Breast epithelium (tissue), 4 donors: ENCODE results near the gene KHSRP. TPM values are rescaled to one million over a fixed set of nuclear protein-coding genes. Genes with fewer than 3 reads are reported as not detected.

Experiments
- DNase-seq, 2 donors: peaks; one replicate each; pipeline ENCODE4 v3.0.0-alpha.2; 2019; ENCODE audit warnings: low spot score in 2 of 2
- H3K27ac ChIP-seq, 2 donors: fragments of 200-600 bp; sonication (generic) in 1 of 2; one replicate each; pipeline ENCODE4 v1.5.1; 2016 to 2019; ENCODE audit warnings: mild to moderate bottlenecking in 1 of 2
- H3K27me3 ChIP-seq, 2 donors: fragments of 200-600 bp; sonication (generic) in 1 of 2; one replicate each; pipeline versions ENCODE4 v1.5.1 to v1.6.0; 2017 to 2019; ENCODE audit warnings: control low read depth in 1 of 2, mild to moderate bottlenecking in 1 of 2
- H3K36me3 ChIP-seq: fragments of 200-600 bp; one replicate; pipeline ENCODE4 v1.5.1; 2019
- H3K4me1 ChIP-seq, 2 donors: fragments of 200-600 bp; sonication (generic); one replicate each; pipeline ENCODE4 v1.5.1; 2016 to 2019; ENCODE audit warnings: control low read depth in 1 of 2
- H3K4me3 ChIP-seq, 3 donors: fragments of 200-600 bp; sonication (generic); 1 replicate in 2 of 3; 2 replicates in 1 of 3; pipeline ENCODE4 v1.5.1; 2016 to 2019; ENCODE audit warnings: mild to moderate bottlenecking in 3 of 3, moderate library complexity in 2 of 3
- H3K9me3 ChIP-seq, 2 donors: fragments of 200-600 bp; sonication (generic) in 1 of 2; one replicate each; pipeline ENCODE4 v1.5.1; 2016 to 2019; ENCODE audit warnings: control low read depth in 1 of 2
- POLR2A ChIP-seq: fragments of 450-650 bp; IDR thresholded peaks from one replicate; pipeline ENCODE4 v1.6.1; 2016; ENCODE audit warnings: antibody characterized with exemption, mild to moderate bottlenecking, moderate library complexity
- POLR2AphosphoS5 ChIP-seq, 3 donors: sonication (generic); formaldehyde crosslinking; IDR thresholded peaks; one replicate each; pipeline ENCODE4 v1.6.1; 2017; ENCODE audit warnings: antibody characterized with exemption in 3 of 3
- intact Hi-C: fragments of 100-400 bp; cut with DNase I; formaldehyde crosslinking; loops from one replicate; pipeline ENCODE4 v1.15.1; 2023; ENCODE audit warnings: low total_unique reads
- total RNA-seq, 3 donors: library from RNA; depleted of rRNA; stranded (reverse); fragments of >200 nt; gene quantifications; one replicate each; pipeline ENCODE4 v1.1.0, GENCODE V29; 2016
- TF ChIP-seq, protein P1 (sequence below), 3 donors: fragments of 450-650 bp; IDR thresholded peaks; one replicate each; pipeline ENCODE4 v1.5.1; 2016 to 2017; ENCODE audit warnings: antibody characterized with exemption in 3 of 3, mild to moderate bottlenecking in 3 of 3, moderate library complexity in 3 of 3

KHSRP gene
- total RNA-seq, 3 donors from 2014 or later: 71.4 to 76.1 (median 73.0) TPM

GRCh38 chr19:6450166-6450565 is 25.6 kb upstream of the KHSRP start:
- Histone ChIP-seq H3K4me1 (no peaks in the 10 kb centered on the region), H3K36me3 (peaks cover 12% of the 10 kb centered on the region), H3K27me3 (no peaks in the 10 kb centered on the region), H3K9me3 (peaks cover 10 to 12% of the 10 kb centered on the region in 2 donors), H3K27ac (no peak overlapping the region), H3K4me3 (no peak overlapping the region)
- intact Hi-C loops: no loop called here
- DNase-seq: no peak
- TF ChIP-seq POLR2AphosphoS5 (IDR thresholded peaks at IDR 0.05): no peak

DNA sequence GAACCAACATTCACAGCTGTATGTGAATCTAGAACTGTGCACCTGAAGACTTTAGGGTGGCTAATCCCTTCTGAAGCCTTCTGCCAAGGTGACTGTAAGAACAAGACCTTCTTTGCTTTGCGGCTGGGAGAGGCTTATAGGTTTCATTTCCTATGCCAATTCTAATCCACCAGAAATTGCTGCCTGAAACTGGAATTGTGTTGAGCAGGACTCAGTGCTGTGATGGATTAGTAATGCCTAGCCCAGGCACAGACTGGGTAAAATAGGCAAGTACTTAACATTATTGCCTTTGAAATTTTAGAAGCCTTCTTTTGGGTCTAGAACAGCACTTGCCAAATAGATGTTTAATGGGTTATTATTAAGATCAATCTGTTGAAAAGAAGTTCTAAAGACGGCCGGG is 23.4 kb upstream of the KHSRP start:
- no peaks in the 10 kb centered on the region for H3K4me1 ChIP-seq
- H3K36me3 ChIP-seq: no peaks in the 10 kb centered on the region
- TF ChIP-seq POLR2AphosphoS5 (IDR thresholded peaks at IDR 0.05): no peak
- no peak for TF ChIP-seq POLR2A
- TF ChIP-seq, protein P1, sequence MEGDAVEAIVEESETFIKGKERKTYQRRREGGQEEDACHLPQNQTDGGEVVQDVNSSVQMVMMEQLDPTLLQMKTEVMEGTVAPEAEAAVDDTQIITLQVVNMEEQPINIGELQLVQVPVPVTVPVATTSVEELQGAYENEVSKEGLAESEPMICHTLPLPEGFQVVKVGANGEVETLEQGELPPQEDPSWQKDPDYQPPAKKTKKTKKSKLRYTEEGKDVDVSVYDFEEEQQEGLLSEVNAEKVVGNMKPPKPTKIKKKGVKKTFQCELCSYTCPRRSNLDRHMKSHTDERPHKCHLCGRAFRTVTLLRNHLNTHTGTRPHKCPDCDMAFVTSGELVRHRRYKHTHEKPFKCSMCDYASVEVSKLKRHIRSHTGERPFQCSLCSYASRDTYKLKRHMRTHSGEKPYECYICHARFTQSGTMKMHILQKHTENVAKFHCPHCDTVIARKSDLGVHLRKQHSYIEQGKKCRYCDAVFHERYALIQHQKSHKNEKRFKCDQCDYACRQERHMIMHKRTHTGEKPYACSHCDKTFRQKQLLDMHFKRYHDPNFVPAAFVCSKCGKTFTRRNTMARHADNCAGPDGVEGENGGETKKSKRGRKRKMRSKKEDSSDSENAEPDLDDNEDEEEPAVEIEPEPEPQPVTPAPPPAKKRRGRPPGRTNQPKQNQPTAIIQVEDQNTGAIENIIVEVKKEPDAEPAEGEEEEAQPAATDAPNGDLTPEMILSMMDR (IDR thresholded peaks at IDR 0.05): no peak
- DNase-seq: no peak
- H3K27ac ChIP-seq: no peak overlapping the region
- no peaks in the 10 kb centered on the region for H3K27me3 ChIP-seq
- H3K9me3 ChIP-seq: no peaks in the 10 kb centered on the region
- H3K4me3 ChIP-seq: no peak overlapping the region
- intact Hi-C loops: no loop called here

GRCh38 chr19:6446452-6446851 is 21.8 kb upstream of the KHSRP start:
- no peaks in the 10 kb centered on the region for H3K27me3 ChIP-seq
- no peak overlapping the region for H3K4me3 ChIP-seq
- H3K36me3 ChIP-seq: no peaks in the 10 kb centered on the region
- H3K27ac ChIP-seq: no peak overlapping the region
- TF ChIP-seq POLR2AphosphoS5 (IDR thresholded peaks at IDR 0.05) (no peak), POLR2A (no peak)
- TF ChIP-seq, protein P1 (IDR thresholded peaks at IDR 0.05): no peak
- no peak for DNase-seq
- H3K4me1 ChIP-seq: no peaks in the 10 kb centered on the region
- intact Hi-C loops: no loop called here
- H3K9me3 ChIP-seq: no peaks in the 10 kb centered on the region

DNA sequence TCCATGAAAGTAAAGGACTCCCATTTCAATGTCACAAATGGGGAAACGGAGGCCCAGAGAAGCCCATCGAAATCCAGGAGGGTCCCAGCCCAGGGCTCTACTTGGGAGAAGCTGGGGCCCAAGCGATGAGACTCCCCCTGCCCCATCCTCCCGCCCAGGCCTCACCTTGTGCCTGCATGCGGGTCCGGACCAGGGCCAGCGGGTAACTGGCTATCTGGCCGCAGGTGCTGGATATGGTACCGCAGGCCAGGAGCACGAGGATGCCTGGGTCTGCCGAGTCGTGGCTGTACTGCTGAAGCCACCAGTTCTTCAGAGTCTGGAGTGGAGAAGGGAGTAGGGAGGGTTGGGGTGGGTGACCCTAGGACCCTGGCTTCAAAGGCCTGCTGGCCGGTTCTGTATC is 19.4 kb upstream of the KHSRP start:
- Histone ChIP-seq H3K4me3 (no peak overlapping the region), H3K27ac (no peak overlapping the region), H3K4me1 (no peaks in the 10 kb centered on the region), H3K27me3 (no peaks in the 10 kb centered on the region), H3K36me3 (no peaks in the 10 kb centered on the region), H3K9me3 (no peaks in the 10 kb centered on the region)
- intact Hi-C loops: no loop called here
- TF ChIP-seq POLR2A: no peak
- TF ChIP-seq POLR2AphosphoS5 (IDR thresholded peaks at IDR 0.05): no peak
- TF ChIP-seq, protein P1 (IDR thresholded peaks at IDR 0.05): no peak
- DNase-seq: no peak

DNA sequence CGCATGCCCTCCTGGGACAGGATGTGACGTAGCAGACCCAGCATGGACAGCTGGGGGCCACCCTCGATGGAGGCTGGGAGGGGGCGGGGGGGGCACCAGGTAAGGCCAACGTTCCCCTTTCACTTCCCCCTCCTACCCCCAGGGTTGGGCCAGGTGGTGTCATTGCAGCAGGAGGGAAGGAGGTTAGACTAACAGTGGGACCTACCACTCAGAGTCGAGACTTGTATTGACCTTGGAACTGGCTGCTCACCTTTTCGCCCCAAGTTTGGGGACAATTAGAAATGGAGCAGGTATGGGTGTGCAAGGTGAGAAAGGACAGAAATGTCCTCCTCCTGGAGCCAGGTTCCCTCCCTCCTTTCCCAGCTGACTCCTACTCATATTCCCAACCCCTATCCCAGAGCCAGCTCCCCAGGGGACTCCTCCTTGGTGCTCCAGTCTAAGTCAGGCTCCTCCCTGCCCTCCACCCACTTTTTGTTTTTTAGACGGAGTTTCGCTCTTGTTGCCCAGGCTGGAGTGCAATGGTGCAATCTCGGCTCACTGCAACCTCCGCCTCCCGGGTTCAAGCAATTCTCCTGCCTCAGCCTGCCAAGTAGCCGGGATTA is 17.6 kb upstream of the KHSRP start:
- DNase-seq: no peak
- H3K27ac ChIP-seq: no peak overlapping the region
- TF ChIP-seq POLR2A (no peak), POLR2AphosphoS5 (IDR thresholded peaks at IDR 0.05) (no peak)
- TF ChIP-seq, protein P1 (IDR thresholded peaks at IDR 0.05): no peak
- H3K9me3 ChIP-seq: no peaks in the 10 kb centered on the region
- H3K4me3 ChIP-seq: no peak overlapping the region
- H3K36me3 ChIP-seq: no peaks in the 10 kb centered on the region
- no peaks in the 10 kb centered on the region for H3K4me1 ChIP-seq
- no peaks in the 10 kb centered on the region for H3K27me3 ChIP-seq
- intact Hi-C loops: no loop called here

- intact Hi-C loops: no loop called here
Measured at GRCh38 chr19:6440905-6441304, 16.3 kb upstream of the KHSRP start.

More at GRCh38 chr19:6440905-6441304, 16.3 kb upstream of the KHSRP start:
- TF ChIP-seq, protein P1 (IDR thresholded peaks at IDR 0.05): no peak
- TF ChIP-seq POLR2A: no peak
- TF ChIP-seq POLR2AphosphoS5 (IDR thresholded peaks at IDR 0.05): no peak
- Histone ChIP-seq H3K4me1 (no peaks in the 10 kb centered on the region), H3K27me3 (no peaks in the 10 kb centered on the region), H3K36me3 (no peaks in the 10 kb centered on the region), H3K4me3 (no peak overlapping the region), H3K27ac (no peak overlapping the region), H3K9me3 (no peaks in the 10 kb centered on the region)
- no peak for DNase-seq
